Natural killer cell treated with Interleukin-12 subunit alpha and Interleukin-12 subunit beta and Interleukin-15 and Interleukin-18, amount 100 ng/mL, for 72 hours (primary cell): Measurements from ENCODE around the gene HADHB. TPM values are rescaled to one million over a fixed set of nuclear protein-coding genes. Genes with fewer than 3 reads are reported as not detected.

ENCODE experiments used
- ATAC-seq, 2 donors: fragments of 150-1000 bp; cut with Tn5 transposase in 1 of 2; sonication (Bioruptor Pico), chemical (Tn5 transposase) in 1 of 2; 2 replicates each; pipeline ENCODE4 v1.10.0; 2021
- DNase-seq: peaks from one replicate; pipeline ENCODE4 v3.0.0; 2022; ENCODE audit warnings: low spot score
- H3K27ac Mint-ChIP-seq, 2 donors: 1 replicate in 1 of 2; 2 replicates in 1 of 2; pipeline ENCODE4 v1.8.0; 2022; ENCODE audit warnings: mixed read lengths in 2 of 2, mild to moderate bottlenecking in 1 of 2, moderate library complexity in 1 of 2
- H3K27me3 Mint-ChIP-seq, 2 donors: 1 replicate in 1 of 2; 2 replicates in 1 of 2; pipeline ENCODE4 v1.8.0; 2022; ENCODE audit warnings: mixed read lengths in 2 of 2
- H3K36me3 Mint-ChIP-seq: one replicate; pipeline ENCODE4 v1.8.0; 2022; ENCODE audit warnings: mixed read lengths
- H3K4me1 Mint-ChIP-seq, 2 donors: 1 replicate in 1 of 2; 2 replicates in 1 of 2; pipeline ENCODE4 v1.8.0; 2022; ENCODE audit warnings: low read depth in 2 of 2, mixed read lengths in 2 of 2, mild to moderate bottlenecking in 1 of 2
- H3K4me3 Mint-ChIP-seq: one replicate; pipeline ENCODE4 v1.8.0; 2022; ENCODE audit warnings: mixed read lengths
- H3K9me3 Mint-ChIP-seq: 2 replicates; pipeline ENCODE4 v1.8.0; 2022; ENCODE audit warnings: mixed read lengths
- total RNA-seq, 2 donors: library from RNA; stranded (reverse); gene quantifications; one replicate each; pipeline ENCODE4 v1.2.3, GENCODE V29; 2022

HADHB gene
- total RNA-seq, 2 donors from 2014 or later, result 49.1 to 58.1 TPM

GRCh38 chr2:26229595-26229994 lies 15.1 kb upstream of the HADHB start:
- H3K9me3 Mint-ChIP-seq, result no peaks in the 10 kb centered on the region
- H3K27ac Mint-ChIP-seq, result no peak overlapping the region
- H3K36me3 Mint-ChIP-seq, result peaks cover 5% of the 10 kb centered on the region
- no peaks in the 10 kb centered on the region for H3K4me1 Mint-ChIP-seq
- H3K4me3 Mint-ChIP-seq, result no peak overlapping the region
- no peak for DNase-seq
- no peak for ATAC-seq
- no peaks in the 10 kb centered on the region for H3K27me3 Mint-ChIP-seq

GRCh38 chr2:26230806-26231205 lies 13.9 kb upstream of the HADHB start:
- no peaks in the 10 kb centered on the region for H3K9me3 Mint-ChIP-seq
- H3K4me3 Mint-ChIP-seq, result no peak overlapping the region
- no peak for DNase-seq
- no peak for ATAC-seq
- no peaks in the 10 kb centered on the region for H3K27me3 Mint-ChIP-seq
- no peak overlapping the region for H3K27ac Mint-ChIP-seq
- H3K36me3 Mint-ChIP-seq, result peaks cover 8% of the 10 kb centered on the region
- H3K4me1 Mint-ChIP-seq, result no peaks in the 10 kb centered on the region

GRCh38 chr2:26235089-26235488 lies 9.7 kb upstream of the HADHB start:
- no peaks in the 10 kb centered on the region for H3K9me3 Mint-ChIP-seq
- H3K36me3 Mint-ChIP-seq, result peaks cover 13% of the 10 kb centered on the region

GRCh38 chr2:26237868-26238267 lies 6.9 kb upstream of the HADHB start:
- H3K36me3 Mint-ChIP-seq, result peaks cover 13% of the 10 kb centered on the region
- peaks cover 16 to 30% of the 10 kb centered on the region in 2 donors for H3K4me1 Mint-ChIP-seq
- no peaks in the 10 kb centered on the region for H3K27me3 Mint-ChIP-seq

More at GRCh38 chr2:26235089-26235488, 9.7 kb upstream of the HADHB start:
- no peaks in the 10 kb centered on the region for H3K27me3 Mint-ChIP-seq
- DNase-seq (no peak), ATAC-seq (no peak)
- H3K27ac Mint-ChIP-seq, result no peak overlapping the region
- H3K4me1 Mint-ChIP-seq, result peaks cover 4 to 9% of the 10 kb centered on the region in 2 donors
- H3K4me3 Mint-ChIP-seq, result no peak overlapping the region

GRCh38 chr2:26238311-26238958 lies 6.3 kb upstream of the HADHB start:
- DNase-seq (no peak), ATAC-seq (no peak)
- no peak overlapping the region for H3K4me3 Mint-ChIP-seq
- peaks cover 21 to 35% of the 10 kb centered on the region in 2 donors for H3K4me1 Mint-ChIP-seq
- no peaks in the 10 kb centered on the region for H3K9me3 Mint-ChIP-seq
- peaks cover 10% of the 10 kb centered on the region for H3K36me3 Mint-ChIP-seq
- H3K27me3 Mint-ChIP-seq, result no peaks in the 10 kb centered on the region
- H3K27ac Mint-ChIP-seq, result no peak overlapping the region

More at GRCh38 chr2:26237868-26238267, 6.9 kb upstream of the HADHB start:
- no peak for ATAC-seq
- H3K9me3 Mint-ChIP-seq, result no peaks in the 10 kb centered on the region
- DNase-seq, result no peak
- no peak overlapping the region for H3K4me3 Mint-ChIP-seq
- no peak overlapping the region for H3K27ac Mint-ChIP-seq

GRCh38 chr2:26241928-26242436 lies 2.8 kb upstream of the HADHB start:
- Mint-ChIP-seq H3K27ac (no peak overlapping the region), H3K9me3 (no peaks in the 10 kb centered on the region)
- ATAC-seq, result no peak

GRCh38 chr2:26243470-26244308 lies 1.1 kb upstream of the HADHB start:
- Mint-ChIP-seq H3K4me3 (peak overlapping the region; percentile 100), H3K27ac (peak overlapping the region; percentile 96 to 98), H3K4me1 (peaks cover 48 to 60% of the 10 kb centered on the region in 2 donors), H3K9me3 (no peaks in the 10 kb centered on the region), H3K36me3 (peaks cover 5% of the 10 kb centered on the region), H3K27me3 (no peaks in the 10 kb centered on the region)
- ATAC-seq, result no peak
- DNase-seq, result no peak

More at GRCh38 chr2:26241928-26242436, 2.8 kb upstream of the HADHB start:
- peaks cover 46 to 57% of the 10 kb centered on the region in 2 donors for H3K4me1 Mint-ChIP-seq
- no peak for DNase-seq
- H3K4me3 Mint-ChIP-seq, result no peak overlapping the region
- no peaks in the 10 kb centered on the region for H3K27me3 Mint-ChIP-seq
- peaks cover 5% of the 10 kb centered on the region for H3K36me3 Mint-ChIP-seq

- Mint-ChIP-seq H3K36me3 (peaks cover 5% of the 10 kb centered on the region), H3K4me3 (peak overlapping the region; percentile 100), H3K27ac (peak overlapping the region; percentile 96 to 98), H3K9me3 (no peaks in the 10 kb centered on the region), H3K4me1 (peaks cover 42 to 54% of the 10 kb centered on the region in 2 donors), H3K27me3 (no peaks in the 10 kb centered on the region)
- DNase-seq (peak; percentile 62), ATAC-seq (peak; percentile 55 to 56)
Measured at GRCh38 chr2:26245231-26245732, 543 bp downstream of the HADHB start.

GRCh38 chr2:26245810-26246209 lies 1.1 kb downstream of the HADHB start:
- no peak for DNase-seq
- H3K4me1 Mint-ChIP-seq, result peaks cover 38 to 49% of the 10 kb centered on the region in 2 donors
- peaks cover 5% of the 10 kb centered on the region for H3K36me3 Mint-ChIP-seq
- peak; percentile 56 to 72 for ATAC-seq
- H3K27me3 Mint-ChIP-seq, result no peaks in the 10 kb centered on the region
- peak overlapping the region; percentile 96 to 98 for H3K27ac Mint-ChIP-seq
- H3K9me3 Mint-ChIP-seq, result no peaks in the 10 kb centered on the region
- peak overlapping the region; percentile 100 for H3K4me3 Mint-ChIP-seq

- H3K4me3 Mint-ChIP-seq, result peak overlapping the region; percentile 78
- no peaks in the 10 kb centered on the region for H3K9me3 Mint-ChIP-seq
- peak overlapping the region in 1 of 2 donors; percentile 96 for H3K27ac Mint-ChIP-seq
- no peak for ATAC-seq
- H3K27me3 Mint-ChIP-seq, result no peaks in the 10 kb centered on the region
- H3K36me3 Mint-ChIP-seq, result peaks cover 5% of the 10 kb centered on the region
- DNase-seq, result no peak
- peaks cover 42 to 49% of the 10 kb centered on the region in 2 donors for H3K4me1 Mint-ChIP-seq
Measured at GRCh38 chr2:26246818-26247217, 2.1 kb downstream of the HADHB start.

GRCh38 chr2:26249625-26250024 lies 4.9 kb downstream of the HADHB start:
- ATAC-seq (no peak), DNase-seq (no peak)
- peaks cover 31 to 40% of the 10 kb centered on the region in 2 donors for H3K4me1 Mint-ChIP-seq
- no peak overlapping the region for H3K27ac Mint-ChIP-seq
- H3K36me3 Mint-ChIP-seq, result no peaks in the 10 kb centered on the region
- H3K9me3 Mint-ChIP-seq, result no peaks in the 10 kb centered on the region
- H3K27me3 Mint-ChIP-seq, result no peaks in the 10 kb centered on the region
- no peak overlapping the region for H3K4me3 Mint-ChIP-seq

- Mint-ChIP-seq H3K27ac (no peak overlapping the region), H3K9me3 (no peaks in the 10 kb centered on the region), H3K27me3 (no peaks in the 10 kb centered on the region), H3K4me3 (no peak overlapping the region), H3K4me1 (peaks cover 12 to 33% of the 10 kb centered on the region in 2 donors), H3K36me3 (no peaks in the 10 kb centered on the region)
- no peak for ATAC-seq
- no peak for DNase-seq
Measured at GRCh38 chr2:26251893-26252292, 7.2 kb downstream of the HADHB start.

GRCh38 chr2:26255759-26256384 lies 11.1 kb downstream of the HADHB start:
- no peaks in the 10 kb centered on the region for H3K27me3 Mint-ChIP-seq
- DNase-seq, result no peak
- no peak overlapping the region for H3K4me3 Mint-ChIP-seq
- no peak for ATAC-seq
- no peaks in the 10 kb centered on the region for H3K9me3 Mint-ChIP-seq
- H3K4me1 Mint-ChIP-seq, result peaks cover 8 to 24% of the 10 kb centered on the region in 2 donors
- no peaks in the 10 kb centered on the region for H3K36me3 Mint-ChIP-seq
- no peak overlapping the region for H3K27ac Mint-ChIP-seq
